K562 (cell line): ENCODE results near the gene RGS8. TPM values are rescaled to one million over a fixed set of nuclear protein-coding genes. Genes with fewer than 3 reads are reported as not detected.

Source experiments
- ATAC-seq: fragments of 200-7000 bp; cut with Tn5 transposase; 3 replicates; pipeline ENCODE4 v1.9.1; 2020; ENCODE audit warnings: moderate library complexity
- BruUV-seq: library from RNA; stranded (reverse); fragments of 400-500 nt; replicated peaks from 2 replicates; lab custom pipeline; 2021; lab: Mats Ljungman, UMichigan
- CTCF ChIA-PET: fragments of 300-600 bp; formaldehyde crosslinking; extraction: SDS; loops from one replicate; lab custom pipeline; 2021; ENCODE audit warnings: low intra/inter-chr PET ratio; lab: Yijun Ruan, JAX
- POLR2A ChIA-PET: fragments of 300-600, 350-650 bp; sonication (Branson Sonifier 250); formaldehyde crosslinking; extraction: SDS; loops from one replicate; lab custom pipeline; 2021; ENCODE audit warnings: antibody characterized with exemption, inconsistent platforms; lab: Yijun Ruan, JAX
- DNase-seq, 4 experiments: peaks; one replicate each; pipeline versions ENCODE4 v3.0.0 to v3.0.0-alpha.2; 2011 to 2018; ENCODE audit warnings: low spot score in 3 of 4, mixed read lengths in 3 of 4; ENCODE audit errors: extremely low read depth in 1 of 4
- FAIRE-seq: peaks from 2 replicates; lab custom pipeline; 2011; peaks lifted over from hg19 to GRCh38; lab: Jason Lieb, UNC
- H2AFZ ChIP-seq: 2 replicates; pipeline ENCODE4 v1.6.0; 2011; ENCODE audit warnings: low read depth, low read length, control low read depth, inconsistent platforms
- H3K27ac ChIP-seq: fragments of 200-600 bp; 3 replicates; pipeline ENCODE4 v1.8.0; 2011; ENCODE audit warnings: low read depth, mild to moderate bottlenecking, control low read depth, inconsistent platforms, low read length, moderate library complexity, mixed read lengths; ENCODE audit errors: extremely low read depth
- H3K27me3 ChIP-seq, 2 experiments: fragments of 300-600 bp in 1 of 2; 2 replicates in 1 of 2; 3 replicates in 1 of 2; pipeline versions ENCODE4 v1.6.0 to v1.8.0; 2011; ENCODE audit warnings: inconsistent platforms in 2 of 2, low read length in 2 of 2, mild to moderate bottlenecking in 1 of 2, mixed read lengths in 1 of 2, moderate library complexity in 1 of 2; ENCODE audit not compliant: control insufficient read depth in 2 of 2, insufficient read depth in 2 of 2
- H3K36me3 ChIP-seq: fragments of 300-600 bp; 3 replicates; pipeline ENCODE4 v1.8.0; 2011; ENCODE audit warnings: mild to moderate bottlenecking, low read length, inconsistent platforms; ENCODE audit not compliant: control insufficient read depth, insufficient read depth
- H3K4me1 ChIP-seq, 2 experiments: fragments of 200-600 bp in 1 of 2; replicated peaks in 1 of 2; 2 replicates in 1 of 2; 3 replicates in 1 of 2; pipeline versions ENCODE4 v1.5.1 to v1.8.0; 2011; ENCODE audit warnings: inconsistent platforms in 2 of 2, low read length in 2 of 2, mild to moderate bottlenecking in 1 of 2, mixed read lengths in 1 of 2, moderate library complexity in 1 of 2; ENCODE audit not compliant: control insufficient read depth in 2 of 2, insufficient read depth in 2 of 2
- H3K4me2 ChIP-seq: 2 replicates; pipeline ENCODE4 v1.6.1; 2011; ENCODE audit warnings: low read length, control low read depth, inconsistent platforms, mixed read lengths; ENCODE audit not compliant: insufficient read depth
- H3K4me3 ChIP-seq: fragments of 200-600 bp; sonication (generic), shearing (Covaris generic); 2 replicates; pipeline ENCODE4 v1.5.1; 2016; ENCODE audit warnings: control low read depth, inconsistent platforms
- H3K79me2 ChIP-seq: fragments of 200-600 bp; 3 replicates; pipeline ENCODE4 v1.8.0; 2011; ENCODE audit warnings: low read length, inconsistent platforms; ENCODE audit not compliant: control insufficient read depth, insufficient read depth
- H3K9ac ChIP-seq, 2 experiments: 2 replicates each; pipeline versions ENCODE4 v1.6.0 to v1.6.1; 2011; ENCODE audit warnings: low read depth in 2 of 2, low read length in 2 of 2, control low read depth in 1 of 2, inconsistent platforms in 1 of 2, mild to moderate bottlenecking in 1 of 2, mixed read lengths in 1 of 2; ENCODE audit not compliant: insufficient read depth in 1 of 2
- H3K9me1 ChIP-seq: one replicate; pipeline ENCODE4 v1.6.0; 2011; ENCODE audit warnings: inconsistent platforms, mild to moderate bottlenecking, low read length, moderate library complexity; ENCODE audit not compliant: control insufficient read depth, insufficient read depth
- H3K9me3 ChIP-seq: replicated peaks from 2 replicates; pipeline ENCODE4 v1.5.1; 2011; ENCODE audit warnings: low read depth, low read length, inconsistent platforms; ENCODE audit not compliant: control insufficient read depth, insufficient read depth
- H4K20me1 ChIP-seq: replicated peaks from 2 replicates; pipeline ENCODE4 v1.6.1; 2011; ENCODE audit warnings: low read length, inconsistent platforms, mixed read lengths; ENCODE audit not compliant: control insufficient read depth, insufficient read depth
- ETV6 ChIP-seq, 3 experiments: fragments of 150-350 bp in 1 of 3; sonication (generic) in 1 of 3; formaldehyde crosslinking in 1 of 3; IDR thresholded peaks; 2 replicates each; pipeline versions ENCODE4 v1.6.1 to v1.8.0; 2014 to 2022; ENCODE audit warnings: borderline replicate concordance in 2 of 3, low read depth in 2 of 3, antibody characterized with exemption in 1 of 3, low read length in 1 of 3, mild to moderate bottlenecking in 1 of 3, missing genetic modification reagents in 1 of 3
- RNF2 ChIP-seq: sonication (generic); IDR thresholded peaks from 2 replicates; pipeline ENCODE4 v1.6.1; 2016
- TSC22D4 ChIP-seq: fragments of 450-650 bp; IDR thresholded peaks from 2 replicates; pipeline ENCODE4 v1.6.1; 2016; ENCODE audit warnings: missing genetic modification characterization, missing biosample characterization, control low read depth
- UBTF ChIP-seq, 2 experiments: IDR thresholded peaks; 2 replicates each; pipeline ENCODE4 v1.6.1; 2012; ENCODE audit warnings: improper control_type of control experiment in 2 of 2, low read depth in 2 of 2, low read length in 2 of 2, borderline replicate concordance in 1 of 2
- ZKSCAN8 ChIP-seq: fragments of 200-800 bp; sonication (Bioruptor generic); IDR thresholded peaks from 2 replicates; pipeline ENCODE4 v1.6.1; 2016; ENCODE audit warnings: missing genetic modification characterization, missing compliant biosample characterization
- WGBS: fragments of 100-300 bp; shearing (Covaris generic); methylation state at CpG from one replicate; pipeline ENCODE4 v1.1.6; 2016; ENCODE audit warnings: low coverage, mixed read lengths; ENCODE audit not compliant: insufficient coverage; ENCODE audit errors: missing lambda C conversion rate; 5-methylcytosine and 5-hydroxymethylcytosine counted together
- in situ Hi-C: fragments of 300-500 bp; cut with MboI; formaldehyde crosslinking; loops from 4 replicates; pipeline ENCODE4 v1.15.0; 2018; ENCODE audit warnings: inconsistent platforms, mixed read lengths
- intact Hi-C: fragments of 100-400 bp; cut with micrococcal nuclease; formaldehyde crosslinking; loops from 2 replicates; pipeline ENCODE4 v1.14.2; 2022
- polyA plus RNA-seq, 8 experiments: library from polyadenylated mRNA; depleted of rRNA in 4 of 8; stranded (reverse) in 5 of 8; unstranded in 3 of 8; fragments of >200 nt; fragmentation: Nextera tagmentation in 2 of 8; fragmentation: Illumina TruSeq in 1 of 8; extraction: Ambion mirVana in 2 of 8; extraction: Trizol in 1 of 8; gene quantifications; 2 replicates each; pipeline versions ENCODE4 v1.2.1 to v1.2.3, GENCODE V29; 2011 to 2014; ENCODE audit warnings: inconsistent platforms in 1 of 8, missing spikeins in 1 of 8
- total RNA-seq, 7 experiments: library from RNA; depleted of rRNA in 6 of 7; stranded (reverse); fragments of >200 nt in 6 of 7; fragmentation: Illumina TruSeq in 2 of 7; extraction: Trizol in 2 of 7; gene quantifications; 2 replicates each; pipeline versions ENCODE4 v1.2.1 to v1.2.3, GENCODE V29; 2011 to 2021; ENCODE audit warnings: low replicate concordance in 1 of 7

The RGS8 gene
- total and polyA plus RNA-seq, 9 of the 15 experiments (the other 6 are each of a cell fraction or from before 2014, with no cell fraction given), result not detected

GRCh38 chr1:182700351-182700709 lies 15.9 kb upstream of the RGS8 start:
- intact Hi-C loops, result no loop called here
- H2AFZ ChIP-seq, result no peak overlapping the region
- TF ChIP-seq TSC22D4 (tag), result no peak
- no peak for TF ChIP-seq UBTF (IDR thresholded peaks at IDR 0.05; ENCODE audit: borderline replicate concordance in 1 of 2, low read depth in 2 of 2, low read length in 2 of 2)
- TF ChIP-seq ZKSCAN8 (CRISPR knock-in tag), result no peak
- TF ChIP-seq RNF2, result no peak
- TF ChIP-seq ETV6 (IDR thresholded peaks at IDR 0.05; ENCODE audit: borderline replicate concordance in 1 of 2, low read depth in 2 of 2, low read length in 1 of 2), result no peak
- no peak for TF ChIP-seq ETV6 (CRISPR knock-in tag; IDR thresholded peaks at IDR 0.05; ENCODE audit: borderline replicate concordance)
- TF ChIP-seq, all 486 proteins: peak for 0
- Histone ChIP-seq H3K9me1 (no peaks in the 10 kb centered on the region), H3K4me1 (no peaks in the 10 kb centered on the region), H3K27me3 (peaks cover 26 to 29% of the 10 kb centered on the region in 2 experiments), H3K27ac (no peak overlapping the region), H3K4me2 (no peak overlapping the region), H3K36me3 (no peaks in the 10 kb centered on the region), H3K9me3 (no peaks in the 10 kb centered on the region), H3K9ac (no peak overlapping the region), H3K79me2 (no peaks in the 10 kb centered on the region), H3K4me3 (no peak overlapping the region), H4K20me1 (no peaks in the 10 kb centered on the region)
- ATAC-seq (peak; percentile 33; the same call in 1 of the 3 replicates), FAIRE-seq (no peak), DNase-seq (no peak)
- BruUV-seq, result no TSS peak
- ChIA-PET POLR2A (interaction anchor here (0.6 to 2.0 kb wide), 3 partner anchors 12 to 272 kb away, joined by 3 to 5 read pairs (median 3); no protein-coding TSS in a partner anchor), CTCF (no interaction called here)
- under 1% methylated on average over 9 of the region's 9 CpGs for WGBS
- in situ Hi-C loops, result no loop called here
